Mucosa of descending colon (tissue), 3 donors: Measurements from ENCODE around the gene TBC1D8. TPM values are rescaled to one million over a fixed set of nuclear protein-coding genes. Genes with fewer than 3 reads are reported as not detected.

ENCODE experiments used
- ATAC-seq: fragments of 200-7000 bp; cut with Tn5 transposase; one replicate; pipeline ENCODE4 v1.9.1; 2020; ENCODE audit warnings: mild to moderate bottlenecking, moderate library complexity
- DNase-seq, 3 donors: peaks; one replicate each; pipeline ENCODE4 v3.0.0-alpha.2; 2020
- H3K36me3 ChIP-seq: fragments of 200-600 bp; one replicate; pipeline ENCODE4 v1.8.0; 2021; ENCODE audit warnings: low read depth, mild to moderate bottlenecking
- H3K4me1 ChIP-seq: fragments of 200-600 bp; one replicate; pipeline ENCODE4 v1.8.0; 2021; ENCODE audit warnings: low read depth, mild to moderate bottlenecking
- H3K4me3 ChIP-seq: fragments of 200-600 bp; one replicate; pipeline ENCODE4 v1.8.0; 2021; ENCODE audit warnings: mild to moderate bottlenecking
- H3K9me3 ChIP-seq: fragments of 200-600 bp; one replicate; pipeline ENCODE4 v1.8.0; 2021; ENCODE audit warnings: mild to moderate bottlenecking
- intact Hi-C, 2 donors: fragments of 100-400 bp; cut with DNase I in 1 of 2; cut with micrococcal nuclease in 1 of 2; formaldehyde crosslinking; loops; one replicate each; pipeline versions ENCODE4 v1.11.0 to v1.11.1; 2022; cut with DNase I, micrococcal nuclease
- total RNA-seq, 3 donors: library from RNA; stranded (reverse); fragmentation: NEBNext Ultra II Directional in 2 of 3; extraction: Animal tissue kit (Norgen Biotek cat#: 25700) in 2 of 3; gene quantifications; one replicate each; pipeline versions ENCODE4 v1.2.1 to v1.2.4, GENCODE V29; 2021 to 2023
- TF ChIP-seq, protein P1 (sequence below): fragments of 200-600 bp; IDR thresholded peaks from one replicate; pipeline ENCODE4 v1.8.0; 2022; ENCODE audit warnings: antibody characterized with exemption, mild to moderate bottlenecking
- donor health status: DM: no; HTN: no; CAD: no; lungs with moderate emphysema.
- donor health status: DM: no; HTN: no; CAD: no.
- donor health status: DM: no; HTN: yes; CAD: no.

Gene TBC1D8
- total RNA-seq, 3 donors from 2014 or later = 14.4 to 28.8 (median 17.7) TPM

DNA sequence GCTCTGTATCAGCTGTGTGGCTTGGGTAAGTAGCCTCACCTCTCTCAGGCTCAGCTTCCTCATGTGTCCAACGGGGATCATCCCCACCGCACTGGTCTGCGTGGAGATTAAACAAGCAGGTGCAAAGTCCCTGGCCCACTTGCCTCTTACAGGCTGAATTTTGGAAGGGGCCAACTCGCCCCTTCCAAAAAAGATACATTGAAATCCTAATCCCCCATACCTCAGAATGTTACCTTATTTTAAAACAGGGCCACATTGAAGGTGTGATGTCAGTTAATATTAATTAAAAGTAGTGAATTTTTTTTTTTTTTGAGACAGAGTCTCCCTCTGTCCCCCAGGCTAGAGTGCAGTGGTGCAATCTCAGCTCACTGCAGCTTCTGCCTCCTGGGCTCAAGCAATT is 34.8 kb downstream of the TBC1D8 start:
- TF ChIP-seq, protein P1, sequence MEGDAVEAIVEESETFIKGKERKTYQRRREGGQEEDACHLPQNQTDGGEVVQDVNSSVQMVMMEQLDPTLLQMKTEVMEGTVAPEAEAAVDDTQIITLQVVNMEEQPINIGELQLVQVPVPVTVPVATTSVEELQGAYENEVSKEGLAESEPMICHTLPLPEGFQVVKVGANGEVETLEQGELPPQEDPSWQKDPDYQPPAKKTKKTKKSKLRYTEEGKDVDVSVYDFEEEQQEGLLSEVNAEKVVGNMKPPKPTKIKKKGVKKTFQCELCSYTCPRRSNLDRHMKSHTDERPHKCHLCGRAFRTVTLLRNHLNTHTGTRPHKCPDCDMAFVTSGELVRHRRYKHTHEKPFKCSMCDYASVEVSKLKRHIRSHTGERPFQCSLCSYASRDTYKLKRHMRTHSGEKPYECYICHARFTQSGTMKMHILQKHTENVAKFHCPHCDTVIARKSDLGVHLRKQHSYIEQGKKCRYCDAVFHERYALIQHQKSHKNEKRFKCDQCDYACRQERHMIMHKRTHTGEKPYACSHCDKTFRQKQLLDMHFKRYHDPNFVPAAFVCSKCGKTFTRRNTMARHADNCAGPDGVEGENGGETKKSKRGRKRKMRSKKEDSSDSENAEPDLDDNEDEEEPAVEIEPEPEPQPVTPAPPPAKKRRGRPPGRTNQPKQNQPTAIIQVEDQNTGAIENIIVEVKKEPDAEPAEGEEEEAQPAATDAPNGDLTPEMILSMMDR = no peak
- no peak for ATAC-seq
- no peak overlapping the region for H3K4me3 ChIP-seq
- no peaks in the 10 kb centered on the region for H3K36me3 ChIP-seq
- H3K4me1 ChIP-seq = peaks cover 35% of the 10 kb centered on the region
- no peaks in the 10 kb centered on the region for H3K9me3 ChIP-seq
- DNase-seq = no peak
- intact Hi-C loops = no loop called here

DNA sequence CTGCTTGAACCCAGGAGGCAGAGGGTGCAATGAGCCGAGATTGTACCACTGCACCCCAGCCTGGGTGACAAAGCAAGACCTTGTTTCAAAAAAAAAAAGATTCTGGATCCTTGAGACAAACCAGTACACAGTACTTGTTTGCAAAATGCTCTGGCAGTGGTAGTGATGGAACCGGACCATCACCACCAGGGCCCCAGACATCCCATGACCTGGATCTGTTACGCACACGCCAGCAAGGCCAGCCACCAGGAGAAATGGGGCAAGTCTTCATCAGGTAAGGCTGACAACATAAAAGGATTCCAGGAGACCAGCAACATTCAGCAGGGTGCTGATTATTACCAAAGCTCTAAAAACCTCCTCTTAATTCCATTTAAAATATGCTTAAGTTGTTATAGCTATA is 35.5 kb downstream of the TBC1D8 start:
- intact Hi-C loops = no loop called here
- Histone ChIP-seq H3K36me3 (no peaks in the 10 kb centered on the region), H3K4me1 (peaks cover 36% of the 10 kb centered on the region), H3K4me3 (no peak overlapping the region), H3K9me3 (no peaks in the 10 kb centered on the region)
- no peak for ATAC-seq
- TF ChIP-seq, protein P1 = no peak
- DNase-seq = no peak

GRCh38 chr2:101114815-101115214 is 36.4 kb downstream of the TBC1D8 start:
- peak in 1 of 3 donors; percentile 57 for DNase-seq
- intact Hi-C loops = no loop called here
- Histone ChIP-seq H3K4me3 (no peak overlapping the region), H3K9me3 (no peaks in the 10 kb centered on the region), H3K4me1 (peaks cover 35% of the 10 kb centered on the region), H3K36me3 (no peaks in the 10 kb centered on the region)
- TF ChIP-seq, protein P1 = no peak
- ATAC-seq = peak; percentile 74

- ATAC-seq = no peak
- Histone ChIP-seq H3K9me3 (no peaks in the 10 kb centered on the region), H3K4me1 (peaks cover 38% of the 10 kb centered on the region), H3K36me3 (no peaks in the 10 kb centered on the region), H3K4me3 (no peak overlapping the region)
- TF ChIP-seq, protein P1 = no peak
- intact Hi-C loops = no loop called here
- DNase-seq = no peak
These were observed 36.9 kb downstream of the TBC1D8 start for GRCh38 chr2:101114268-101114783.

DNA sequence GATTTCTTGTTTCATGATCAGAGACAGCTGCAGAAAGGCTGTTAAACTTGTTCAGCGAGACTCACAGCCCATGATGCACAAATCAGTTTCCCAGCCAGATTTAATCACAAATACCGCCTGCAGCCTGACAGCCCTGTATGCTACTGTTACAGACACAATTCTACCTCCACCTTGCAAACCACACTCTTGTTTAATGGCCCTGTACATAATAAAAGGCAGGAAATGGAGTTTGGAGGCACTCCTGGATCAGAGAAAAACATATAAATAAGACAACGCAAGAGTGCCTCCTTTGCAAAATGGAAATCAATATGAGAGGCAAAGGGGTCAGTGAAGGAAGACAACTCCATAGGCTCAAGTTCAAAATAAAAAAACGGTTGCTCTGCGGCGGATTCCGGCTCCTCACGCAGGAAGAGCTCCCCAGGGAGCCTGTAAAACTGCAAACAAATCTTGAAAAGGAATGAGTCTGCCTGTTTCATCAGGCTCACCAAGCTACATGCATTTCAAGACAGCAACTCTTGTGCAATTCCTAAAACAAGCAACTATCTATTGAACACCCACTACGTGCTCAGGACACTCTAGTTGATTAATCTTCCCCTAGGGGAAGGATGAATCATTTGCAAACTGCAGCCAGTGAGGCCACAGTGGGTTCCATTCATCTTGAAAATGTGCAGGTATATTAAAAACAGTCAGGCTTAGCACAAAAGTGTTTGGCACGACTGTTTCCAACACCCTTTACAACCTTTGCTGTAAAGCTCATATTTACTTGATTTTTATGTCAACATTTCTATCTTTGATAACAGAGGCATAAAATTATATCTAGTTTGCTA is 37.5 kb downstream of the TBC1D8 start:
- Histone ChIP-seq H3K4me1 (peaks cover 42% of the 10 kb centered on the region), H3K4me3 (no peak overlapping the region), H3K36me3 (no peaks in the 10 kb centered on the region), H3K9me3 (no peaks in the 10 kb centered on the region)
- DNase-seq (peak in 1 of 3 donors; percentile 38), ATAC-seq (peak; percentile 57)
- TF ChIP-seq, protein P1 = no peak
- intact Hi-C loops = no loop called here
